ENCODE results near the gene WNT5A.

WNT5A gene

GRCh38 chr3:55486857-55487380, at the start of gene WNT5A:
WNT5A (minus strand) TSS chr3:55487306; CDS start chr3:55486985, 321 bp downstream.
- DNase-seq, result no peak

GRCh38 chr3:55534876-55535275, 47.8 kb upstream of the WNT5A start:
- no peak for DNase-seq

GRCh38 chr3:55532806-55533205, 45.7 kb upstream of the WNT5A start:
- no peak for DNase-seq

GRCh38 chr3:55531321-55531720, 44.2 kb upstream of the WNT5A start:
- DNase-seq, result no peak

- DNase-seq, result no peak
These were observed 40.3 kb upstream of the WNT5A start for GRCh38 chr3:55527361-55527760.

- no peak for DNase-seq
These were observed 39.4 kb upstream of the WNT5A start for GRCh38 chr3:55526332-55527030.

- no peak for DNase-seq
These were observed 38.3 kb upstream of the WNT5A start for GRCh38 chr3:55525436-55525835.

- DNase-seq, result no peak
These were observed 37.6 kb upstream of the WNT5A start for GRCh38 chr3:55524565-55525244.

- no peak for DNase-seq
These were observed 36.4 kb upstream of the WNT5A start for GRCh38 chr3:55523471-55523870.

GRCh38 chr3:55521738-55522421, 34.8 kb upstream of the WNT5A start:
- no peak for DNase-seq

GRCh38 chr3:55521064-55521737, 34.1 kb upstream of the WNT5A start:
- DNase-seq, result no peak

GRCh38 chr3:55519019-55519418, 31.9 kb upstream of the WNT5A start:
- no peak for DNase-seq

GRCh38 chr3:55518451-55518850, 31.3 kb upstream of the WNT5A start:
- no peak for DNase-seq

- no peak for DNase-seq
These were observed 29.4 kb upstream of the WNT5A start for GRCh38 chr3:55516392-55517030.

- no peak for DNase-seq
These were observed 28.6 kb upstream of the WNT5A start for GRCh38 chr3:55515550-55516246.

- no peak for DNase-seq
These were observed 27.9 kb upstream of the WNT5A start for GRCh38 chr3:55514962-55515361.

- no peak for DNase-seq
These were observed 25.7 kb upstream of the WNT5A start for GRCh38 chr3:55512571-55513343.

GRCh38 chr3:55511895-55512570, 24.9 kb upstream of the WNT5A start:
- DNase-seq, result no peak

GRCh38 chr3:55508335-55508734, 21.2 kb upstream of the WNT5A start:
- DNase-seq, result no peak

- no peak for DNase-seq
These were observed 20.7 kb upstream of the WNT5A start for GRCh38 chr3:55507808-55508207.

GRCh38 chr3:55505776-55506175, 18.7 kb upstream of the WNT5A start:
- no peak for DNase-seq
